ENCODE data around the gene CXXC5. TPM values are rescaled to one million over a fixed set of nuclear protein-coding genes. Genes with fewer than 3 reads are reported as not detected.

CXXC5 gene
- total and polyA plus RNA-seq, 9 of the 15 experiments (the other 6 are each of a cell fraction or from before 2014, with no cell fraction given), result 1.9 to 123 (median 45.8) TPM

DNA sequence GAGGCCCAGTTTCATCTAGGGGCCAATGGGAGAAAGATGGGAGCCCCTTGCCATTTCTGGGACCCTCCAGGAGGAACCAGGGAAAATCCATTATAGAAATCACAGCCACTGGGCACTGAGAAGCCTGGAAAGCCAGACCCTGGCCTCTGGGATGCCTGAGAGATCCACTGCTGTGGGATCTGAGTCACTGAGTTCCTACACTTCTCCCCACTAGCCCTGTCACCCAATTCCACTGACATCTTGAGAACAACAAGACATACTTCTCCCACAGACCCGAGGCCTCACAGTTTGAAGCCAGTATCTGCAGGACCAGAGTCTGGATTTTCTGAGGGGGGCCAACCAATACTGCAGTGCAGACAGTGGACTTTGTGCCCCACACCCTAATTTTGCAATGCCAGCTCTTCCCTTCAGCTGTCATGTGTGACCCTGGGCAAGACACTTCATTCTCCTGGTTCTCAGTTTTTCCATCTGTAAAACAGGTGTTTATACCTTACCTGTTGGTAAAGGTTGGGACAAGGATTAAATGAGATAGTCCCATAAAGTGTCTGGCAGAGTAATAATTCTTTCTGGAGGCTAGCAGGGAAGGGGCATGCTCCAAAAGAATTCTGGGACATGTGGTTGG lies 46.5 kb downstream of the CXXC5 start (continued):
- TF ChIP-seq, protein P1, sequence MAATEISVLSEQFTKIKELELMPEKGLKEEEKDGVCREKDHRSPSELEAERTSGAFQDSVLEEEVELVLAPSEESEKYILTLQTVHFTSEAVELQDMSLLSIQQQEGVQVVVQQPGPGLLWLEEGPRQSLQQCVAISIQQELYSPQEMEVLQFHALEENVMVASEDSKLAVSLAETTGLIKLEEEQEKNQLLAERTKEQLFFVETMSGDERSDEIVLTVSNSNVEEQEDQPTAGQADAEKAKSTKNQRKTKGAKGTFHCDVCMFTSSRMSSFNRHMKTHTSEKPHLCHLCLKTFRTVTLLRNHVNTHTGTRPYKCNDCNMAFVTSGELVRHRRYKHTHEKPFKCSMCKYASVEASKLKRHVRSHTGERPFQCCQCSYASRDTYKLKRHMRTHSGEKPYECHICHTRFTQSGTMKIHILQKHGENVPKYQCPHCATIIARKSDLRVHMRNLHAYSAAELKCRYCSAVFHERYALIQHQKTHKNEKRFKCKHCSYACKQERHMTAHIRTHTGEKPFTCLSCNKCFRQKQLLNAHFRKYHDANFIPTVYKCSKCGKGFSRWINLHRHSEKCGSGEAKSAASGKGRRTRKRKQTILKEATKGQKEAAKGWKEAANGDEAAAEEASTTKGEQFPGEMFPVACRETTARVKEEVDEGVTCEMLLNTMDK (IDR thresholded peaks at IDR 0.05; ENCODE audit: borderline replicate concordance, insufficient read depth, low read depth, low read length, poor library complexity, severe bottlenecking), result no peak
- TF ChIP-seq, protein P2, sequence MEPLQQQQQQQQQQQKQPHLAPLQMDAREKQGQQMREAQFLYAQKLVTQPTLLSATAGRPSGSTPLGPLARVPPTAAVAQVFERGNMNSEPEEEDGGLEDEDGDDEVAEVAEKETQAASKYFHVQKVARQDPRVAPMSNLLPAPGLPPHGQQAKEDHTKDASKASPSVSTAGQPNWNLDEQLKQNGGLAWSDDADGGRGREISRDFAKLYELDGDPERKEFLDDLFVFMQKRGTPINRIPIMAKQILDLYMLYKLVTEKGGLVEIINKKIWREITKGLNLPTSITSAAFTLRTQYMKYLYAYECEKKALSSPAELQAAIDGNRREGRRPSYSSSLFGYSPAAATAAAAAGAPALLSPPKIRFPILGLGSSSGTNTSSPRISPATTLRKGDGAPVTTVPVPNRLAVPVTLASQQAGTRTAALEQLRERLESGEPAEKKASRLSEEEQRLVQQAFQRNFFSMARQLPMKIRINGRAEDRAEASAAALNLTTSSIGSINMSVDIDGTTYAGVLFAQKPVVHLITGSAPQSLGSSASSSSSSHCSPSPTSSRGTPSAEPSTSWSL (CRISPR knock-in tag; IDR thresholded peaks at IDR 0.05; ENCODE audit: borderline replicate concordance), result no peak
- TF ChIP-seq ARID2 (IDR thresholded peaks at IDR 0.05) (no peak), SMARCA4 (IDR thresholded peaks at IDR 0.05) (no peak), ZNF436 (CRISPR knock-in tag; IDR thresholded peaks at IDR 0.05) (no peak), TOE1 (IDR thresholded peaks at IDR 0.05; ENCODE audit: borderline replicate concordance) (no peak), TOE1 (CRISPR knock-in tag; IDR thresholded peaks at IDR 0.05; ENCODE audit: borderline replicate concordance, low read depth) (no peak), RBBP5 (IDR thresholded peaks at IDR 0.05; ENCODE audit: borderline replicate concordance, insufficient read depth, low read length, poor library complexity, severe bottlenecking) (no peak), HLTF (IDR thresholded peaks at IDR 0.05) (no peak), CREBBP (IDR thresholded peaks at IDR 0.05; ENCODE audit: low read depth, low read length) (no peak)
- TF ChIP-seq, protein P3, sequence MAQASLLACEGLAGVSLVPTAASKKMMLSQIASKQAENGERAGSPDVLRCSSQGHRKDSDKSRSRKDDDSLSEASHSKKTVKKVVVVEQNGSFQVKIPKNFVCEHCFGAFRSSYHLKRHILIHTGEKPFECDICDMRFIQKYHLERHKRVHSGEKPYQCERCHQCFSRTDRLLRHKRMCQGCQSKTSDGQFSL (CRISPR knock-in tag; IDR thresholded peaks at IDR 0.05), result no peak
- TF ChIP-seq, protein P3 (tag; IDR thresholded peaks at IDR 0.05), result no peak
- TF ChIP-seq, protein P4, sequence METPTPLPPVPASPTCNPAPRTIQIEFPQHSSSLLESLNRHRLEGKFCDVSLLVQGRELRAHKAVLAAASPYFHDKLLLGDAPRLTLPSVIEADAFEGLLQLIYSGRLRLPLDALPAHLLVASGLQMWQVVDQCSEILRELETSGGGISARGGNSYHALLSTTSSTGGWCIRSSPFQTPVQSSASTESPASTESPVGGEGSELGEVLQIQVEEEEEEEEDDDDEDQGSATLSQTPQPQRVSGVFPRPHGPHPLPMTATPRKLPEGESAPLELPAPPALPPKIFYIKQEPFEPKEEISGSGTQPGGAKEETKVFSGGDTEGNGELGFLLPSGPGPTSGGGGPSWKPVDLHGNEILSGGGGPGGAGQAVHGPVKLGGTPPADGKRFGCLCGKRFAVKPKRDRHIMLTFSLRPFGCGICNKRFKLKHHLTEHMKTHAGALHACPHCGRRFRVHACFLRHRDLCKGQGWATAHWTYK (CRISPR knock-in tag; IDR thresholded peaks at IDR 0.05), result no peak
- TF ChIP-seq, protein P5, sequence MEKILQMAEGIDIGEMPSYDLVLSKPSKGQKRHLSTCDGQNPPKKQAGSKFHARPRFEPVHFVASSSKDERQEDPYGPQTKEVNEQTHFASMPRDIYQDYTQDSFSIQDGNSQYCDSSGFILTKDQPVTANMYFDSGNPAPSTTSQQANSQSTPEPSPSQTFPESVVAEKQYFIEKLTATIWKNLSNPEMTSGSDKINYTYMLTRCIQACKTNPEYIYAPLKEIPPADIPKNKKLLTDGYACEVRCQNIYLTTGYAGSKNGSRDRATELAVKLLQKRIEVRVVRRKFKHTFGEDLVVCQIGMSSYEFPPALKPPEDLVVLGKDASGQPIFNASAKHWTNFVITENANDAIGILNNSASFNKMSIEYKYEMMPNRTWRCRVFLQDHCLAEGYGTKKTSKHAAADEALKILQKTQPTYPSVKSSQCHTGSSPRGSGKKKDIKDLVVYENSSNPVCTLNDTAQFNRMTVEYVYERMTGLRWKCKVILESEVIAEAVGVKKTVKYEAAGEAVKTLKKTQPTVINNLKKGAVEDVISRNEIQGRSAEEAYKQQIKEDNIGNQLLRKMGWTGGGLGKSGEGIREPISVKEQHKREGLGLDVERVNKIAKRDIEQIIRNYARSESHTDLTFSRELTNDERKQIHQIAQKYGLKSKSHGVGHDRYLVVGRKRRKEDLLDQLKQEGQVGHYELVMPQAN (IDR thresholded peaks at IDR 0.05; ENCODE audit: borderline replicate concordance), result no peak

Measured in K562 (cell line).